Upper lobe of left lung (tissue), 4 donors: ENCODE measurements around the gene RIIAD1.

Experiments used
- EP300 ChIP-seq, 4 donors: sonication (generic); formaldehyde crosslinking; IDR thresholded peaks; one replicate each; pipeline ENCODE4 v1.5.1; 2017; ENCODE audit warnings: antibody characterized with exemption in 4 of 4, control low read depth in 2 of 4
- POLR2A ChIP-seq, 4 donors: fragments of 450-650 bp; IDR thresholded peaks; one replicate each; pipeline ENCODE4 v1.5.1; 2016 to 2017; ENCODE audit warnings: antibody characterized with exemption in 4 of 4, mild to moderate bottlenecking in 2 of 4
- POLR2AphosphoS5 ChIP-seq, 2 donors: sonication (generic); formaldehyde crosslinking; IDR thresholded peaks; one replicate each; pipeline ENCODE4 v1.5.1; 2017; ENCODE audit warnings: antibody characterized with exemption in 2 of 2
- TF ChIP-seq, protein P1 (sequence below), 6 experiments: fragments of 450-650 bp in 4 of 6; fragments of 200-600 bp in 2 of 6; sonication (generic) in 2 of 6; IDR thresholded peaks; one replicate each; pipeline ENCODE4 v1.5.1; 2016 to 2019; ENCODE audit warnings: antibody characterized with exemption in 6 of 6

DNA sequence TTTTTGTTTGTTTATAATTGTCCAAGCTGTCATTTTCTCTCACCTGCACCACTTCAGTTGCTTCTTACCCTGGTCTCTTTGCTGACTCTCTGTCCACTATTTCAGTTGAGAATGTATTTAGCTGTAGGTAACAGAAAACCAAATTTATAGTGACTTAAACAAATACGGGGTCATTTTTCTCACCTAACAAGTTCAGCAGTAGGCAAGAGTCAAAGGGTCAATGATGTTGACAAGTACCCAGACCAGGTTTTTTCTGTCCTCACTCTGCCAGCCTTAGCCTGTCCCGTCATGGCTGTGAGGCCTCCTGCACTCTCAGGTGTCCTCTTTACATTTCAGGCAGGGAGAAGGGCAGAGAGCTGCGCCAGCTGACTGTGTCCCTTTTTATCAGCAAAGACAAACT is 11.8 kb downstream of the RIIAD1 start:
- TF ChIP-seq, protein P1, sequence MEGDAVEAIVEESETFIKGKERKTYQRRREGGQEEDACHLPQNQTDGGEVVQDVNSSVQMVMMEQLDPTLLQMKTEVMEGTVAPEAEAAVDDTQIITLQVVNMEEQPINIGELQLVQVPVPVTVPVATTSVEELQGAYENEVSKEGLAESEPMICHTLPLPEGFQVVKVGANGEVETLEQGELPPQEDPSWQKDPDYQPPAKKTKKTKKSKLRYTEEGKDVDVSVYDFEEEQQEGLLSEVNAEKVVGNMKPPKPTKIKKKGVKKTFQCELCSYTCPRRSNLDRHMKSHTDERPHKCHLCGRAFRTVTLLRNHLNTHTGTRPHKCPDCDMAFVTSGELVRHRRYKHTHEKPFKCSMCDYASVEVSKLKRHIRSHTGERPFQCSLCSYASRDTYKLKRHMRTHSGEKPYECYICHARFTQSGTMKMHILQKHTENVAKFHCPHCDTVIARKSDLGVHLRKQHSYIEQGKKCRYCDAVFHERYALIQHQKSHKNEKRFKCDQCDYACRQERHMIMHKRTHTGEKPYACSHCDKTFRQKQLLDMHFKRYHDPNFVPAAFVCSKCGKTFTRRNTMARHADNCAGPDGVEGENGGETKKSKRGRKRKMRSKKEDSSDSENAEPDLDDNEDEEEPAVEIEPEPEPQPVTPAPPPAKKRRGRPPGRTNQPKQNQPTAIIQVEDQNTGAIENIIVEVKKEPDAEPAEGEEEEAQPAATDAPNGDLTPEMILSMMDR (IDR thresholded peaks at IDR 0.05), result no peak
- TF ChIP-seq POLR2AphosphoS5 (IDR thresholded peaks at IDR 0.05), result no peak
- TF ChIP-seq EP300 (IDR thresholded peaks at IDR 0.05), result no peak
- TF ChIP-seq POLR2A (IDR thresholded peaks at IDR 0.05), result no peak
